Measurements from ENCODE around the gene INKA1.

Gene INKA1

DNA sequence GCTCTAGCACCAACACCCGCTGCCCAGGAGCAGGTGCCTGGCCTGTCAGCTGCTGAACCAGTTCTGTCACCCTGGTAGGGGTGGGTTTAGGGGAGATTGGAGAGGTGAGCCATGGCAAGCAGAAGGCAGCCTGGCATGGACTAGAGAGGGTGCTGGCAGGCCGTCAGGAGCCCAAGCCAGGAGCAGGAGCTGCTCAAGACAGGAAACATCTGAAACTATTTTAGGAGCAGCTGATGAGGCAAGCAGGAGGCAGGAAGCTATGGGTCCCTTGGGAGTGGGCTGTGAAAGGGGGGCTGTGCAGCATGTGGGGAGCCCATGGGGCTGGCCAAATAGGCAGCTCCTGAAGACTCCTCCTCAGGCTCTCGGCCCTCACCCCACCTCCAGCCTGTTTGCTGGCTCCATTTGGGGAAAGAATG lies 2.3 kb downstream of the INKA1 start:
- DNase-seq = peak; percentile 45
- no peak overlapping the region for H3K4me3 ChIP-seq (ENCODE audit: low read depth, low read length)
- TF ChIP-seq, protein P1, sequence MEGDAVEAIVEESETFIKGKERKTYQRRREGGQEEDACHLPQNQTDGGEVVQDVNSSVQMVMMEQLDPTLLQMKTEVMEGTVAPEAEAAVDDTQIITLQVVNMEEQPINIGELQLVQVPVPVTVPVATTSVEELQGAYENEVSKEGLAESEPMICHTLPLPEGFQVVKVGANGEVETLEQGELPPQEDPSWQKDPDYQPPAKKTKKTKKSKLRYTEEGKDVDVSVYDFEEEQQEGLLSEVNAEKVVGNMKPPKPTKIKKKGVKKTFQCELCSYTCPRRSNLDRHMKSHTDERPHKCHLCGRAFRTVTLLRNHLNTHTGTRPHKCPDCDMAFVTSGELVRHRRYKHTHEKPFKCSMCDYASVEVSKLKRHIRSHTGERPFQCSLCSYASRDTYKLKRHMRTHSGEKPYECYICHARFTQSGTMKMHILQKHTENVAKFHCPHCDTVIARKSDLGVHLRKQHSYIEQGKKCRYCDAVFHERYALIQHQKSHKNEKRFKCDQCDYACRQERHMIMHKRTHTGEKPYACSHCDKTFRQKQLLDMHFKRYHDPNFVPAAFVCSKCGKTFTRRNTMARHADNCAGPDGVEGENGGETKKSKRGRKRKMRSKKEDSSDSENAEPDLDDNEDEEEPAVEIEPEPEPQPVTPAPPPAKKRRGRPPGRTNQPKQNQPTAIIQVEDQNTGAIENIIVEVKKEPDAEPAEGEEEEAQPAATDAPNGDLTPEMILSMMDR (IDR thresholded peaks at IDR 0.05; ENCODE audit: low read depth, low read length, missing control alignments) = no peak
- H3K36me3 ChIP-seq (replicated peaks) = no peaks in the 10 kb centered on the region
- no peaks in the 10 kb centered on the region for H3K27me3 ChIP-seq (replicated peaks)
- in situ Hi-C loops (cut with HindIII; ENCODE audit: low pct_ligation_motif_present, low sequenced_read_pairs) = no loop called here
- no peak overlapping the region for H3K27ac ChIP-seq

- no peaks in the 10 kb centered on the region for H3K36me3 ChIP-seq (replicated peaks)
- in situ Hi-C loops (cut with HindIII; ENCODE audit: low pct_ligation_motif_present, low sequenced_read_pairs) = no loop called here
- DNase-seq = no peak
- TF ChIP-seq, protein P1 (IDR thresholded peaks at IDR 0.05; ENCODE audit: low read depth, low read length, missing control alignments) = no peak
- H3K27me3 ChIP-seq (replicated peaks) = no peaks in the 10 kb centered on the region
- no peak overlapping the region for H3K27ac ChIP-seq
- no peak overlapping the region for H3K4me3 ChIP-seq (ENCODE audit: low read depth, low read length)
Measured at GRCh38 chr3:49805897-49806701, 3.0 kb downstream of the INKA1 start.

GRCh38 chr3:49806850-49807249 lies 3.8 kb downstream of the INKA1 start:
- H3K27me3 ChIP-seq (replicated peaks) = no peaks in the 10 kb centered on the region
- no peaks in the 10 kb centered on the region for H3K36me3 ChIP-seq (replicated peaks)
- TF ChIP-seq, protein P1 (IDR thresholded peaks at IDR 0.05; ENCODE audit: low read depth, low read length, missing control alignments) = no peak
- H3K4me3 ChIP-seq (ENCODE audit: low read depth, low read length) = no peak overlapping the region
- DNase-seq = no peak
- no peak overlapping the region for H3K27ac ChIP-seq
- in situ Hi-C loops (cut with HindIII; ENCODE audit: low pct_ligation_motif_present, low sequenced_read_pairs) = no loop called here

GRCh38 chr3:49807431-49808114 lies 4.5 kb downstream of the INKA1 start:
- no peak overlapping the region for H3K27ac ChIP-seq
- no peaks in the 10 kb centered on the region for H3K36me3 ChIP-seq (replicated peaks)
- TF ChIP-seq, protein P1 (IDR thresholded peaks at IDR 0.05; ENCODE audit: low read depth, low read length, missing control alignments) = no peak
- DNase-seq = no peak
- H3K4me3 ChIP-seq (ENCODE audit: low read depth, low read length) = no peak overlapping the region
- in situ Hi-C loops (cut with HindIII; ENCODE audit: low pct_ligation_motif_present, low sequenced_read_pairs) = no loop called here
- no peaks in the 10 kb centered on the region for H3K27me3 ChIP-seq (replicated peaks)

DNA sequence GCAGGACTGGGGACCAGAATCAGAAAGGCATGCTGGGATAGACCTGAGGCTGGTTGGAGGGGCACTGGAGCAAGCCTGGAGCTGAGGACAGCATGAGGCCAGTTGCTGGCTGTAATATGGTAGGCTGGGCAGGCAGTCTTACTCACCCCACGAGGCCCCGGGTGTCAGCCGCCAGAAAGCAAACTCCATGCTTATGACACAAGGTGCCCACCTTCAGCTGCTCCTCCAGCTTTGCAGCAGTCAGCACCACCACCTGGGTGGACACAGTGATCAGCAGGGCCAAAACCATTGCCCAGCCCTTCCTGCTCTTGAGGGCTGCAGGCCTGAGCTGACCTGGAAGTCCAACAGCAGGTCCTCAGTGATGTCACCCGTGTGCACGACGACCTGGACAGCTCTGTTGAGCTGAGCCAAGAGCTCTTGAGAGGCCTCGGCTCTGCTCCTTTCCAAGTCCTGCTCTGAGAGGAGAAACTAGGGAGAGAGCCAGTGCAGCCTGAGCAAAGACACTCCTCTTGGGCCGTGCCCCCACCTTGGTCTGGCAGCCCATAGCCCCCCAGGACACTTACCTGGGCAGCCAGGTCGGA lies 9.9 kb downstream of the INKA1 start:
- H3K27me3 ChIP-seq (replicated peaks) = no peaks in the 10 kb centered on the region
- in situ Hi-C loops (cut with HindIII; ENCODE audit: low pct_ligation_motif_present, low sequenced_read_pairs) = no loop called here
- DNase-seq = no peak
- H3K27ac ChIP-seq = no peak overlapping the region
- TF ChIP-seq, protein P1 (IDR thresholded peaks at IDR 0.05; ENCODE audit: low read depth, low read length, missing control alignments) = no peak
- no peaks in the 10 kb centered on the region for H3K36me3 ChIP-seq (replicated peaks)
- no peak overlapping the region for H3K4me3 ChIP-seq (ENCODE audit: low read depth, low read length)
